Chondrocyte (in vitro differentiated cells): ENCODE data around the gene TMEM235. TPM values are rescaled to one million over a fixed set of nuclear protein-coding genes. Genes with fewer than 3 reads are reported as not detected.

Source experiments
- DNase-seq: peaks from one replicate; pipeline ENCODE4 v3.0.0; 2021; ENCODE audit warnings: mixed read lengths, low spot score
- H3K27ac Mint-ChIP-seq: one replicate; pipeline ENCODE4 v1.8.0; 2021; ENCODE audit warnings: mild to moderate bottlenecking, moderate library complexity, mixed read lengths; ENCODE audit not compliant: unreplicated experiment
- H3K27me3 Mint-ChIP-seq: 2 replicates; pipeline ENCODE4 v1.8.0; 2021; ENCODE audit warnings: low read depth, mixed read lengths
- H3K36me3 Mint-ChIP-seq: 2 replicates; pipeline ENCODE4 v1.8.0; 2021; ENCODE audit warnings: low read depth, mixed read lengths
- H3K4me1 Mint-ChIP-seq: 2 replicates; pipeline ENCODE4 v1.8.0; 2021; ENCODE audit warnings: low read depth, mild to moderate bottlenecking, mixed read lengths
- H3K4me3 Mint-ChIP-seq: one replicate; pipeline ENCODE4 v1.8.0; 2021; ENCODE audit warnings: mild to moderate bottlenecking, moderate library complexity, mixed read lengths; ENCODE audit not compliant: unreplicated experiment
- H3K9me3 Mint-ChIP-seq: 2 replicates; pipeline ENCODE4 v1.8.0; 2021; ENCODE audit warnings: low read depth, mixed read lengths
- total RNA-seq: library from RNA; stranded (reverse); gene quantifications from 3 replicates; pipeline ENCODE4 v1.2.1, GENCODE V29; 2021
- TF ChIP-seq, protein P1 (sequence below): fragments of 200-600 bp; sonication (generic); IDR thresholded peaks from 2 replicates; pipeline ENCODE4 v1.5.0; 2021; ENCODE audit warnings: antibody characterized with exemption, mild to moderate bottlenecking, moderate library complexity

TMEM235 gene
- total RNA-seq, 1 donor from 2014 or later: not detected

DNA sequence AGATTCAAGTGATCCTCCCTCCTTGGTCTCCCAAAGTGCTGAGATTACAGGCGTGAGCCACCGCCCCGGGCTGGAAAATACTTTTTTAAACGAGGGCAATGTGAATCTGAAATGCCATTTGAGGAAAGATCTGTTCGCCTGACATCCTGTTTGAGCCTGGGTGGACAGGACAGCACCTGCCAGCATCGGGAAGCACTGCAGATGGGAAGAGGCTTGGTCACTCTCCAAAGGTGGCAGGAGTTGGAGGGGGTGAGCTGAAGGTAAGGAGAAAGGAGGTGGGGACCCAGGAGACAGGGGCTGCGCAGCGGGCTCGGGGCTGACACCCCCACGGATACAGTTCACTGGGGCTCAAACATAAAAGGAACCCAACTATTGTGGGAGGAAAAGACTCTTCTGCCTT lies 21.3 kb upstream of the TMEM235 start:
- Mint-ChIP-seq H3K27ac (no peak overlapping the region), H3K9me3 (no peaks in the 10 kb centered on the region), H3K4me1 (peaks cover 16% of the 10 kb centered on the region), H3K36me3 (peaks cover 2% of the 10 kb centered on the region), H3K27me3 (no peaks in the 10 kb centered on the region), H3K4me3 (no peak overlapping the region)
- TF ChIP-seq, protein P1, sequence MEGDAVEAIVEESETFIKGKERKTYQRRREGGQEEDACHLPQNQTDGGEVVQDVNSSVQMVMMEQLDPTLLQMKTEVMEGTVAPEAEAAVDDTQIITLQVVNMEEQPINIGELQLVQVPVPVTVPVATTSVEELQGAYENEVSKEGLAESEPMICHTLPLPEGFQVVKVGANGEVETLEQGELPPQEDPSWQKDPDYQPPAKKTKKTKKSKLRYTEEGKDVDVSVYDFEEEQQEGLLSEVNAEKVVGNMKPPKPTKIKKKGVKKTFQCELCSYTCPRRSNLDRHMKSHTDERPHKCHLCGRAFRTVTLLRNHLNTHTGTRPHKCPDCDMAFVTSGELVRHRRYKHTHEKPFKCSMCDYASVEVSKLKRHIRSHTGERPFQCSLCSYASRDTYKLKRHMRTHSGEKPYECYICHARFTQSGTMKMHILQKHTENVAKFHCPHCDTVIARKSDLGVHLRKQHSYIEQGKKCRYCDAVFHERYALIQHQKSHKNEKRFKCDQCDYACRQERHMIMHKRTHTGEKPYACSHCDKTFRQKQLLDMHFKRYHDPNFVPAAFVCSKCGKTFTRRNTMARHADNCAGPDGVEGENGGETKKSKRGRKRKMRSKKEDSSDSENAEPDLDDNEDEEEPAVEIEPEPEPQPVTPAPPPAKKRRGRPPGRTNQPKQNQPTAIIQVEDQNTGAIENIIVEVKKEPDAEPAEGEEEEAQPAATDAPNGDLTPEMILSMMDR: no peak
- no peak for DNase-seq

DNA sequence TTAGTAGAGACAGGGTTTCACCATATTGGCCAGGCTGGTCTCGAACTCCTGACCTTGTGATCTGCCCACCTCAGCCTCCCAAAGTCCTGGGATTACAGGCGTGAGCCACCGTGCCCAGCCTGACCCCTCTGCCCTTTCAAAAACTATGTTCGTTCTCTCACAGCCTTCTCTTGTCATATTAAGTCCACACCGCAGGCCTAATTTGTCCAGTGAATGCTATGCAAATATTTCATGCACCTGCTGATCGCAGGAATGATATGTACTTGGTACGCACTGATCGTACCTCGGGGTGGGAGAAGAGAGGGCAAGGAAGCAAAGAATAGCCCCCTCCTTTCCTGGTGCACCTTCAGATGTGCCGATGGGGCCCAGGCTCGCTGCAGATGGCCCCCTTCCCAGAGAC lies 20.4 kb upstream of the TMEM235 start:
- H3K9me3 Mint-ChIP-seq: no peaks in the 10 kb centered on the region
- no peak for DNase-seq
- TF ChIP-seq, protein P1: no peak
- no peaks in the 10 kb centered on the region for H3K36me3 Mint-ChIP-seq
- no peak overlapping the region for H3K4me3 Mint-ChIP-seq
- H3K27me3 Mint-ChIP-seq: no peaks in the 10 kb centered on the region
- H3K27ac Mint-ChIP-seq: no peak overlapping the region
- peaks cover 22% of the 10 kb centered on the region for H3K4me1 Mint-ChIP-seq

DNA sequence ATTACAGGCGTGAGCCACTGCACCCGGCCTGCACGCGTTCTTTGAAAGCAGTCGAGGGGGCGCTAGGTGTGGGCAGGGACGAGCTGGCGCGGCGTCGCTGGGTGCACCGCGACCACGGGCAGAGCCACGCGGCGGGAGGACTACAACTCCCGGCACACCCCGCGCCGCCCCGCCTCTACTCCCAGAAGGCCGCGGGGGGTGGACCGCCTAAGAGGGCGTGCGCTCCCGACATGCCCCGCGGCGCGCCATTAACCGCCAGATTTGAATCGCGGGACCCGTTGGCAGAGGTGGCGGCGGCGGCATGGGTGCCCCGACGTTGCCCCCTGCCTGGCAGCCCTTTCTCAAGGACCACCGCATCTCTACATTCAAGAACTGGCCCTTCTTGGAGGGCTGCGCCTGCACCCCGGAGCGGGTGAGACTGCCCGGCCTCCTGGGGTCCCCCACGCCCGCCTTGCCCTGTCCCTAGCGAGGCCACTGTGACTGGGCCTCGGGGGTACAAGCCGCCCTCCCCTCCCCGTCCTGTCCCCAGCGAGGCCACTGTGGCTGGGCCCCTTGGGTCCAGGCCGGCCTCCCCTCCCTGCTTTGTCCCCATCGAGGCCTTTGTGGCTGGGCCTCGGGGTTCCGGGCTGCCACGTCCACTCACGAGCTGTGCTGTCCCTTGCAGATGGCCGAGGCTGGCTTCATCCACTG lies 17.3 kb upstream of the TMEM235 start, which contains the start of gene BIRC5:
Gene BIRC5 (plus strand): TSS at position 238 of the 690 bp plus-strand sequence. CDS start 64 bp downstream, at position 302.
- Mint-ChIP-seq H3K27me3 (no peaks in the 10 kb centered on the region), H3K4me3 (peak within 1 kb of the TSS; percentile 81), H3K4me1 (peaks cover 22% of the 10 kb centered on the region), H3K9me3 (no peaks in the 10 kb centered on the region), H3K36me3 (no peaks in the 10 kb centered on the region), H3K27ac (peak within 1 kb of the TSS; percentile 68)
- TF ChIP-seq, protein P1: no peak
- no peak for DNase-seq

DNA sequence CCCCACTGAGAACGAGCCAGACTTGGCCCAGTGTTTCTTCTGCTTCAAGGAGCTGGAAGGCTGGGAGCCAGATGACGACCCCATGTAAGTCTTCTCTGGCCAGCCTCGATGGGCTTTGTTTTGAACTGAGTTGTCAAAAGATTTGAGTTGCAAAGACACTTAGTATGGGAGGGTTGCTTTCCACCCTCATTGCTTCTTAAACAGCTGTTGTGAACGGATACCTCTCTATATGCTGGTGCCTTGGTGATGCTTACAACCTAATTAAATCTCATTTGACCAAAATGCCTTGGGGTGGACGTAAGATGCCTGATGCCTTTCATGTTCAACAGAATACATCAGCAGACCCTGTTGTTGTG lies 16.7 kb upstream of the TMEM235 start:
- H3K27ac Mint-ChIP-seq: peak overlapping the region; percentile 68
- peak overlapping the region; percentile 81 for H3K4me3 Mint-ChIP-seq

DNA sequence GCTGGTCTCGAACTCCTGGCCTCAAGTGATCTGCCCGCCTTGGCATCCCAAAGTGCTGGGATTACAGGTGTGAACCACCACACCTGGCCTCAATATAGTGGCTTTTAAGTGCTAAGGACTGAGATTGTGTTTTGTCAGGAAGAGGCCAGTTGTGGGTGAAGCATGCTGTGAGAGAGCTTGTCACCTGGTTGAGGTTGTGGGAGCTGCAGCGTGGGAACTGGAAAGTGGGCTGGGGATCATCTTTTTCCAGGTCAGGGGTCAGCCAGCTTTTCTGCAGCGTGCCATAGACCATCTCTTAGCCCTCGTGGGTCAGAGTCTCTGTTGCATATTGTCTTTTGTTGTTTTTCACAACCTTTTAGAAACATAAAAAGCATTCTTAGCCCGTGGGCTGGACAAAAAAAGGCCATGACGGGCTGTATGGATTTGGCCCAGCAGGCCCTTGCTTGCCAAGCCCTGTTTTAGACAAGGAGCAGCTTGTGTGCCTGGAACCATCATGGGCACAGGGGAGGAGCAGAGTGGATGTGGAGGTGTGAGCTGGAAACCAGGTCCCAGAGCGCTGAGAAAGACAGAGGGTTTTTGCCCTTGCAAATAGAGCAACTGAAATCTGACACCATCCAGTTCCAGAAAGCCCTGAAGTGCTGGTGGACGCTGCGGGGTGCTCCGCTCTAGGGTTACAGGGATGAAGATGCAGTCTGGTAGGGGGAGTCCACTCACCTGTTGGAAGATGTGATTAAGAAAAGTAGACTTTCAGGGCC lies 11.9 kb upstream of the TMEM235 start:
- Mint-ChIP-seq H3K9me3 (no peaks in the 10 kb centered on the region), H3K4me1 (peaks cover 12% of the 10 kb centered on the region), H3K36me3 (peaks cover 2% of the 10 kb centered on the region), H3K4me3 (no peak overlapping the region), H3K27me3 (no peaks in the 10 kb centered on the region), H3K27ac (no peak overlapping the region)
- no peak for DNase-seq
- TF ChIP-seq, protein P1: no peak

More for the DNA sequence above, 16.7 kb upstream of the TMEM235 start:
- TF ChIP-seq, protein P1: no peak
- Mint-ChIP-seq H3K9me3 (no peaks in the 10 kb centered on the region), H3K36me3 (no peaks in the 10 kb centered on the region), H3K4me1 (peaks cover 23% of the 10 kb centered on the region), H3K27me3 (no peaks in the 10 kb centered on the region)
- DNase-seq: no peak
